NOMO-1 treated with DMSO at 0.1 percent for 48 hours (cell line): ENCODE results near the gene ATP8A1.
"Not testable (repeated sequence)": the region's sequence is repeated elsewhere in the genome, so short reads cannot be mapped to it uniquely, and the experiment has no call there.

Experiments
- DNase-seq: peaks from one replicate; lab custom pipeline; 2025; ENCODE audit not compliant: unreplicated experiment; lab: John Stamatoyannopoulos, UW

The ATP8A1 gene

DNA sequence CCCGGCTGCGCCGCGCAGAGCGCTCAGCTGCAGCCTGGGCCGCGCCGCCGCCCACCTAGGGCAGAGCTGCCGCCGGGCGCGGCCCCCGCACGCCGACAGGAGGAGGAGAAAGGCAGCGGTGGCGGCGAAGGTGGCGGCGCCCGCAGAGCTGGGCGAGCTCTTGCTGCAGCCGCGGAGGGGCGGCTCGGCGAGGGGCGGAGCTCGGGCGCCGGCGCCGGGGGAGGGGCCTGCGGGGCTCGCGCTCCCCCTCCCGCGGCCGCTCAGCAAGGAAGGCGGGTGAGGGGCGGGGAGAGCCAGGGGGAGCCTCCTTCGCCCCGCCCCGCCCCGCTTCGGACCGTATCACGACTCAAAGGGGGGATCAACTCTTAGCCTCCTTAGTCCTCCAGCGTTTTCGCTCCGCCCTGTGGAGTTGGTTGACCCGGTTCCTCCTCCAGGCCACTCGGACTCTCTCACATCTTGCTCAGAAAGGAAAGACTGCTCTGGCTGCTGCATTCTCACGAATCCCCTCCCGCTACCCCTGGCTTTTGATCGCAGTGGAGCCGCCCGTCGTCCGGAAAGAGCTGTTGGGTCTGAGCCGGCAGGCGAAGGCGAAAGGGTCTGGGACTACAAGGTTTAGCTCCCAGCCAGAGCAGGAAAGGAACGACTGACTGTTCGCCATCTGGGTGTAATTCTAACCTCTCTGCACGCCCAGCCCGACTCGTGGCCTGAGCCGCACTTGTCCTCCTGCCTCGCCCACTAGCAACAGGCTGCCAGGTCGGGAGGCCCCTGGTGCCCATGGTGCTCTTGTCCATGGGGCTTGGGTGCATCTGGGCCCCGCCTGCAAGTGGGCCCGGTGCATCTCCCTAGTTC is at the start of gene ATP8A1:
Gene ATP8A1, minus strand, starts transcription at position 162 of the 849 bp plus-strand sequence. CDS start 232 bp downstream, outside the sequence.
- DNase-seq = peak; percentile 89

DNA sequence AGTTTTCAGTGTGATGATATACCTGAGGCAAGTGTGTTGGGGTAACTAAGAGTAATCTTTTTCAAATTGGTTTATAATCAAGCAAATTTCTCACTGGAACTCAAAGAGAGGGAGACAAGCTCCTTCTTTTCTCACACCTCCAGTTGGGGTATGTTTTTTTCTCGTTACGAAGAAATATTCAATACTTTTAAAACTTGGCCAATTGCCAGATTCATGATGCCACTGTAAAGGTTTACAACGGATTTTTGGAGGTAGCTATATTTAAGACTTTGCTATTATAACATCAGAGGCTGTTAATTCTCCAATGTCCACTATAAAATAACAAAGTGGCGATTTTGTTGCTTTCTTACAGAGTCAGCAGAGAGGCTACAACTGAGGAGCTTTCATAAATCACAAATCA is 49.2 kb upstream of the ATP8A1 start:
- no peak for DNase-seq

DNA sequence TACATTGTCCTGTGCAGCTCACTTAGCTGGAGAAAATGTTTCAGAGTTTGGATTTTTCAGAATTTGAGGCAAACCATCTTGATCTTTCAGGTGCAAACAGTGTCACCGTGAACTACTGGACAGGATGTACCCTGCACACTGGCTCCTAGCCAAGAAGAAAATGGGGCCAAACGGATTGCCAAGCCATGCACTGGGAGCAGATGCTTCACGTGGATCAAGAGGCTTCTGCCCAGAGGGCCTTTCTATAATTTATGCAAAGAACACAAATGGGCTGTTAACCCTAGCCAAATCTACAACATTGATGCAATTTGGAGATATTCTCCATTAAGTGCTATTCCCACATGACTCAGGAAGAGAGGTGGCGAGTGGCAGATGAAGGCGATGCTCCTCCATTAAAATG is 46.9 kb upstream of the ATP8A1 start:
- DNase-seq = no peak

DNA sequence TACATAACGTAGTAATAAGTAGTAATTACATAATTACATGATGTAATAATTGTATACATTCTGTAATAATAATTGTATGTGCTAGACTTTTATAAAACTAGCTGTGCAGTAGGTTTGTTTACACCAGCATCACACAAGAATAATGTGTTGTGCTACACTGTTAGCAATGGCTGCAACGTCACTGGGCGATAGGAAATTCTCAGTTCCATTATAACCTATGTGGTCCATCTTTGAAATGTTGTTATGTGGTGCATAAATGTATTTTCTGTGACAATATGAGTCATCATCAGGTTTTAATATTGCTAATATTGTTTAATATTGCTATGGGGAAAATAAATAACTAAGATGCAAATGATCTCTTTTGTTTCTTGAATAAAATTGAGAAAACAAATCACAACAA is 46.0 kb upstream of the ATP8A1 start:
- no peak for DNase-seq

DNA sequence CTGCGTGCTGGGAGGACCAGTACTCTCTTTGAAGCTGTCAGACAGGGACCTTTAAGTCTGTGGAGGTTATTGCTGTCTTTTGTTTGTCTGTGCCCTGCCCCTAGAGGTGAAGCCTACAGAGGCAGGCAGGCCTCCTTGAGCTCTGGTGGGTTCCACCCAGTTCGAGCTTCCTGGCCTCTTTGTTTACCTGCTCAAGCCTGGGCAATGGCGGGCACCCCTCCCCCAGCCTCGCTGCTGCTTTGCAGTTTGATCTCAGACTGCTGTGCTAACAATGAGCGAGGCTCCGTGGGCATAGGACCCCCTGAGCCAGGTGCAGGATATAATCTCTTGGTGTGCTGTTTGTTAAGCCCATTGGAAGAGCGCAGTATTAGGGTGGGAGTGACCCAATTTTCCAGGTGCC is 44.9 kb upstream of the ATP8A1 start:
- not testable (repeated sequence) for DNase-seq

DNA sequence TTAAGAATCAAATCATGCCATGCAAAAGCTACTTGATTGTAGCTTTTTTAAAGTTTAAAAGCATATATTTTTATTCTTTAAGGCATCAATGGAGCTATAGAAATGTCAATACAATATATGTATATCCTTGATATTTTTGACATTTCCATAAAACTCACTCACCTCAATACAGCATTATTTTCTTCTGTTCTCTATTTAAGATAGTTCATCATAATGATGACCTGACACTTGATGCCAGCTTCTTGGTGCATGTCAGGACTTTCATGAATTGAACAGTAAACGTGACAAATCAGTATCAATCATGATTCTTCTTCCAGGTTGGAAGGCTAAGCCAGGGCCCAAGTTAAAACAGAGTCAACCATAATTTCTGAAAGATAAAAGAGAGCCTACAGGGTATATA is 33.6 kb upstream of the ATP8A1 start:
- DNase-seq = no peak

DNA sequence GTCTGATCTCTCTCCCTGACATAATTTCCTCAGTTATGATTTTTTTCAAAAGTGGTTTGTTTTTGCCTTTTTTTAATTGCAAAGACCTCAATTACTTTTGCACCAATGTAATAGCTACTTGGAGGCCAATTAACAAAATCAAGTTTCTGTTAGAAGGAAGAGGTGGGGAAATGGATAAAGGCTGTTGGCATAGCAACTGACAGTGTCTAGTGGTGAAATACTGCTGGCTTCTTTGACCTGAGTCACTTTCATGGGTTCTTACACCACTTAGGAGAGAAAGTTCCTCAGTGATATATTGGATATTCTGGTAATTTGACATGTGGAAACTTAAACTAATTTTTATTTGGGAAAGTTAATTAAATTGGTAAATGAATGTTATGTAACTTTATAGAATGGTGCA is 26.5 kb upstream of the ATP8A1 start:
- DNase-seq = peak; percentile 28

DNA sequence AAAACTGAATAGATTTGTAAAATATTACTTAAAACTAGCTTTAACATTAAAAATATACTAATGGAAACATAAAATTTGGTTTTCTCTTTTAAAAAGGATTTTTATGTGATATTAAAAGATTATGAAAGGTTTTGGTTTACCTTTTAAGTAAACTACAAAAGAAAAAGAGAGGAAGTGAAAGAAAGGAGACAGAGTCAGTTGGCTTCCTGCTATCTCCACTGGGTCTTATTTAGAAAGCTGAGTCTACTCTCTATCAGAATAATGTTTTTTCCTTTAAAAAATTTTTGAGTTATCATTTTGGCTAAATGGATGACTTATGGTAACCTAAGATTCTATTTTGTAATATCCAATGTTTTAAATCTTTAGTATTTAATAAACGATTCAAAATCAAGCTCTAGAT is 21.6 kb upstream of the ATP8A1 start:
- peak; percentile 6 for DNase-seq

DNA sequence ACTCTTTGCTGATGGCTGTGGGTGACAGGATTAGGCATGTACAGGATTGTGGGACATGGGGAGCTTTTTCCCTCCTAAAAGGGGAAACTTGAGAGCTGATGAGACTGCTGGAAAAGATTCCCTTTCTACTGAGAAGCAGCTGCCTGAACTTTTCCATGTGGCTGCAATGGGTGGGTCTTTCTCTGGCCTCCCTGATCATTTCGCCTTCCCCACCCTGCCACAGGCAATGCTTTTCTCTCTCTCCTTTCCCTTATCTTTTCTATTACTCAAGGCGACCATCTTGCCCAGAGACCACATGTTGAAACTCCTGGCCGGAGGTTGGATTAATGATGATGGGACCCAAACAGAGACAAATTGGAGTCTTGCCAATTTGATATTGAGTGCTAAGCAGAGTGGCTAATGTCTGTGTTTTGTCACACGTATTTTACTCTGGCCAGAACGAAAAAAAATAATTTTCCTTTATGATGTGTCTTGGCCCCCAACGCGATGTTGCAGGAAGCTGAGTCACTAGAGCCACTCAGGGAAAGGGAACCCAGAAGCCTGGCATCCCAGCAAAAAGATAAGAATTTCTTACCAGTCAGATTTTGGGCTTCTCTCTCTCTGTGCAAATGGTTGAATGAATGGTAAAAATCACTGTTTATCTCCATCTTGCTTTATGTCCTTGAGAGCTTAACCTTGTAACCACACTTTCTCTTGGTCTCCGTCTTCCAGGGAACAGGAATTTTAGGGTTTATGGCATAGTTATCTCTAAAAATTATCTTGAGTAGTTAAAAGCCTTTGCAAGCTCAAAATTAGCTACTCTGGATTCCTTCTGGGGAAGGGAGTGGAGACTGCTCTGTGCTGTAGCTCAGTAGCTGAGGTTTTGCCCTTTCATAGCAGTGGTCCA is 19.4 kb upstream of the ATP8A1 start:
- DNase-seq = no peak

DNA sequence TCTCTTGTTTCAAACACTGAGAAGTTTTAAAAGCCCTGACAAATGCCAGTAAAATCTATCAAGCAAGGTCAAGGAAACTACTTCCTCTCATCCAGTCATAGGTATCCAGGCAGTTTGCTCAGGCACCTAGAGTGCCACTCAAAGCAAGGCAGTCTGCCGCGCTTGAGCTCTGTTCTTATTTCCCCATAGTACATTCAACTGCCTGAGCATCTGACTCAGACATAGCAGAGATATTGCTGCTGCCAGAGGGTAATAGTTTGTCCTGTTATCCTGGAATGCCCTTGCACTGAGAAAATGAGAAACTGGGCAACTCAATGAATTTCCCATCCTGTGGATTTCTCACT is 16.1 kb upstream of the ATP8A1 start:
- DNase-seq = no peak

DNA sequence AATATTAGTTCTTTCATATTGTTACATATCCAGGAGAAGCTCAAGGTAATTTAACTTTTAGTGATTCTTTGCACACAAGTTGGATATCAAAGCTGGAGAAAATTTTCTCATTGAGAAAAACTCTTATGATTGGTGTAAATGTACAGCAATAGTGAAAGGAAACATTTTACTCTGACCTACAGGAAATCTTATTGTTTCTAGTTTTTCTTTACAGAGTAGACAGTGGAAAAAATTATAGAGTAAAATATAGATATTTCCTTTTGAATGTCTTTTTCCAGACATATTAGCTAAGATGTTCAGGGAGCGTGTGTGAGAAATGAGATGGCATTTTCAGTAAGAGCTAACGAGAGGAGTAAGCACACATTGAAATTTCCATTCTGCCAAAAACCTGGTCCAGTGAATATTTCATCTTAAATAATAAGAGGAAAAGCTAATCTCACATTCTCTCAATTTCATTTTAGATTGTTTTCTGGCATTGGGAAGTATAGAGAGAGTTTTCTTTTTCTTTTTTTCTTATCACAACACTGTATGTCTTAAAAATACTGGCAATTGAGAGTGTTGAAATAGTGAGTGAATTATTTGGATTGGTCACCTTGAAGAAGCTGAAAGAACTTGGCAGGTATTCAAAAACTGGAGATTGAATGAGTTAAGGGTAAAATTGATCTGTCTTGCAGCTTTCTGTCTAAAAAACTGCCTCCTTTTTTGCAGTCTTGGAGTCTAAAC is 15.6 kb upstream of the ATP8A1 start:
- DNase-seq = no peak

DNA sequence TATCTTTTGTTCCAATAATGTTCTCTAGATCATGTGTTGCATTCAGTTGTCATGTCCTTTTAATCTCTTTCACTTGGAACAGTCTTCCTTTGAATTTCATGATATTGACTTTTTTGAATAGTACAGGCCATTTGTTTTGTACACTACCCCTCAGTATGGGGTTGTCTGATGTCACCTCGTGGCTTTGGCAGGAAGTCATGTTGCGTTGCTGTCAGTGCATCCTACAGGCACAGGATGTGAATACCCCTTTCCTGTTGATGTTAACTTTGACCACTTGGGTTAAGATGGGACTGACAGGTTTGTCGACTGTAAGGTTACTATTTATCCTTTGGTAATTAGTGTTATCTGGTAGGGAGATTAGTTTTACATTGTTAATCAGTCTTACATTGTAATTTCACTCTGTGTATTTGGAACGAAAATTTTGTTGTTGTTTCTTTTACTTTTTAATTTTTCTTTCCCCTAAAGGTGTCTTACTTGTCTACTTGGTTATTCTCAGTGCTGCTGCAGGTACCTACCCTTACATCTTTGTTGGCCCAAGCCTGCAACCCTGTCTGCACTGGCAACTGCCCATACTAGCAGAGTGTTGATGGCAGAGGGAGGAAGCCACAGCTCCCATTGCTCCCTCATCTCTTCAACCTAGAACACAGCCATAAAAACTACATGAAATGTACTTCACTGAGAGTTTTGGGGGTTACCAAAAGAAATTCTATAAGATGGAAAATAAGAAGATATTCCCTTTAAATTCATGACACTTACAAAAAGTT is 14.7 kb upstream of the ATP8A1 start:
- DNase-seq = no peak

DNA sequence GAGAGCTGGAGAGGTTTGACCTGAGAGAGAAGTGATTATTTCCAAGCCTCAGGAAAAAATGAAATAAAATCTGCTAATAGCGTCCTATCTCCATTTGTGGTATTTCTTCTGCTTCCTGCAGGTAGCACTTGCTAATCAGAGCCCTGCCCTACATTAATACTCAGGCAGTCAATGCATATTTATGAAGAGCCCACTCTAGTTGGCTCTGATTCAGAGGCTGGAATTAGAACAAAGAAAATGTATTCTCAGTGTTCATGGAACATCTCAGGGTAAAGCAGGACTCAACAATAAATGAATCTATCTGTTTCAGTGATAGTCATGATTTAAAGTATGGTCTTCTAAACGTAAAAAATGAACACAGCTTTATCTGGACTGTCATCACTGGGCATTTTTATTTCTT is 1.4 kb upstream of the ATP8A1 start:
- no peak for DNase-seq

DNA sequence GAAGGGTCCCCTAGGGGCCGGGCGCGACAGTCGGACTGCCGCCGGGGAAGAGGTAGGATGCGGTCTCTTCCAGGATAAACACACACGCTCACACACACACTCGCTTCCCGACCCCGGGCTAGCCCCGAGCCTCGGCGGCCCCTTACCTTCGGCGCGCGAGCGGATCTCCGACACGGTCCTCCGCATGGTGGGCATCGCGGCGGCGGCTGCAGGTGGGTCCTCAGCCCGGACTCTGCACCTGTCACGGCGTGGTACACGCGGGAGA is 294 bp downstream of the ATP8A1 start:
- no peak for DNase-seq

DNA sequence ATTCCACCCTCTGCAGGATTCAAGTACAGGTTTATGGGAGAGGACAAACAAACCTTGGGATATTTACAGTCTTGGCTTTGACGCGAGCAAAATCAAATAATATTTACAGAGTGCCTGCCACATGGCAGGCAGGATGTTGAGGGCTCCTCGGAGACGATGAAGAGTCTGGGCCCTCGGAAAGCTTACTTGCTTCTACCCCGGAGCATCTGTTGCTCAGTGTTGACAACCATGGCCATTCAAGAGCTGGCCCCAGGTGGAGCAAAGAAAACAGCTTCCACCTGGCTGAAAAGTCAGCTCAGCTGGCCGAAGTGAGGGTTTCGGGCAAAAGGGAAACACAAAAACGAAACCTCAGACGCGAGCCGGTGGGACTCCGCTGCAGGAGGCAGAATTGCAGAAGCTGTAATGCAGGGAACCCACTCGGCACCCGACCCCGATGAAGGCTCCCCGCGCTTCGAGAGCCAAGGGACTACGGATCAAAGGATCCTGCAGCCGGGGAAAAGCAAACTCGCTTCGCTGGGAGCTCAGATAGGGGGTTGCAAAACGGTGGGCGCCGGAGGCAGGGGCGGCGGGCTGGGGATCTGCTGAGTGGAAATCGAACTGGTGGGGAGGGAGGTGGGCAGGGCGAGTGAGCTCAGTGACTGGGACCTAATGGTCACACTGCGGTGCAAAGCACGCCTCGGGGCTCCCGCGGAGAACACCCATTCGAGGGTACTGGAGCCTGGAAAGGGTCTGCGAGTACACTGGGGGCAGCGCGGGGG is 805 bp downstream of the ATP8A1 start:
- peak; percentile 31 for DNase-seq

DNA sequence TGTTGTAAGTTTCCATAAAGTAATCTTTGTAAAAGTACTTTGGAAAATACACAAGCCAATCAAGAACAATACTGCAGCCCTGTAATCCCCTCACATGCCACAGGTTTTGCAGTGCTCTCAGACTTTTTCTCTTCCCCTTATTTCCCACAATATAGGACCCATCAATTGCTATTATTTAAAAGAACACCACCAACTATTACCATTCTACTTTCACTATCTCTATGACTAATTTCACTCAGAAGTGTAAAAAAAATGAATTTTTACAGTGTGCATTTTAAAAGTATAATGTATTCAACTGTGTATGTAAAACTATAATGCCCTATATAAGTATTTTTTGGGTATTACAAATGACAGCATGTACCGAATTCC is 1.7 kb downstream of the ATP8A1 start:
- DNase-seq = no peak

DNA sequence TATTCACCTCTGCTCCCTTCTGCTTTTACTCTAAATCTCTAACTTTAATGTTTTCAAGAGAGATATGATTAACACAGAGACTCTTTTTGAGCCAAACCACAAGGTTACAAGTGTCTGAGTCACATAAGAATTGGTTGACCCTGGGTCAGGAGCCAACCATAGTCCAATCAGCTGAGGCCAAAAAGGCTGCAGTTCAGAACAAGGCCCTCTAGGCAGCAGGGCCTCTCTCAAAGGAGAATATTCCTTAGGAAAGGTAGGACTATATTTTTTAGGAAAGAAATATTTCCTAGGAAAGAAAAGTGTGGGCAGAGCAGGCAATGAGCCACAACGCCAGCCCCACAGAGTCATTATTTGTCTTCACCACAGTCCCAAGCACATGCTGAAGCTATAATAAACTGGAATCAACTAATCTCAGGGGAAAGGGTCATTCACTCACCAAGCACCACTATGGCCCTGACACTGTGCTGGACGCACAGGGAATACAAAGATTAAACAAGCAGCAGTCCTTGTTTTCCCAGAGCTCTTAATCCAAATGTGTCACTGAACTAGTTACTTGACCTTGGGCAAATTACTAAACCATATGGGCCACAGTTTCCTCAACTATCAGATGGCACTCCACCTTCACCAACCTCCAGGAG is 2.2 kb downstream of the ATP8A1 start:
- peak; percentile 52 for DNase-seq

DNA sequence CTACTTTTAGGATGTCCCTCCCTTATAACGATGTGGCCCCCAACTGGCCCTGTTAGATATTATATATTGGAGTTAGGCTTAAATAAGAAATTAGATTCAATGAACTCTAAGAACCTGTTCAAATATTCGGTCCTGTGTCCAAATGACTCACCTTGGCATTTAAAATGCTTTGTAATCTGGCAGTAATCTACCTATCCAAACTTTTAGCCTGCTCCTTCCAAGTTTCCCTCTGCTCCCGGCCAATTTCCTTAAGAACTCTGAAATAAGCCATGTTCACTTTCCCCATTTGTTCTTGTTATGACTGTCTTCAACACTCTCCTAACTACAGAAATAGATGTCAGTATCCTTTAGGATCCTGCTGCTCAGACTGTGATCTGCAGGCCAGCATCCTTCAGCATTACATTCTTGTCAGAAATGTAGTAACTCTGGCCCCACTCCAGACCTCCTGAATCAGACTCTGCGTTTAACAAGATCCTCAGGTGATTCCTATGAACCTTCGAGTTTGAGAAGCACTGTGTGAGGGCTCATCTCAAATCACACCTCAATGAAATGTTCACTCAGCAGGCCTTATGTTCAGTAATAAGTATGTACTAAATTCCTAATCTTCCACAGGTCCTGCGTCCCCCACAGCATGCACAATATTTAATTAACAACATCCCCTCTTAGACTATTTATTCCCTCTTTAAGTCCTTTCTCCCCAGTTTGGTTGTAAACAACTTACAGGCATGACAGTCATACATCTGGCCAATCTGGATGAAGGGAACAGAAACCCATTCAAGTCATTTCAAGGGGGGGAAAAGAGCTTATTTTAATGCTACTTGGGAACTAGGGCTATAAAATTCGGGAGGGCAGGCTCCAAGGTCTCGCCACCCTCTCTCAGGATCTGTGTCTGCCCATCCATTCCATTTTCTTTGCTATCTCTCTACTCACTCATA is 3.0 kb downstream of the ATP8A1 start:
- DNase-seq = no peak
